Posterior vena cava (tissue), 2 donors: ENCODE data around the gene SLC24A4. TPM values are rescaled to one million over a fixed set of nuclear protein-coding genes. Genes with fewer than 3 reads are reported as not detected.

Source experiments
- DNase-seq: peaks from one replicate; pipeline ENCODE4 v3.0.0-alpha.2; 2020; ENCODE audit warnings: low spot score
- intact Hi-C, 2 donors: fragments of 100-400 bp; cut with DNase I; formaldehyde crosslinking; loops; one replicate each; pipeline versions ENCODE4 v1.14.1 to v1.14.2; 2022 to 2023
- total RNA-seq, 2 donors: library from RNA; stranded (reverse); fragmentation: NEBNext Ultra II Directional; extraction: Animal tissue kit (Norgen Biotek cat#: 25700); gene quantifications; one replicate each; pipeline ENCODE4 v1.2.1, GENCODE V29; 2021
- donor health status: DM: yes; HTN: yes; CAD: no.
- donor health status: DM: yes; HTN: yes; CAD: no.

Gene SLC24A4
- total RNA-seq, 2 donors from 2014 or later = 0.67 to 1.2 TPM

GRCh38 chr14:92502541-92503286 lies 179.7 kb downstream of the SLC24A4 start:
- intact Hi-C loops = no loop called here
- peak; percentile 59 for DNase-seq

GRCh38 chr14:92503756-92504491 lies 181.0 kb downstream of the SLC24A4 start:
- DNase-seq = peak; percentile 17
- intact Hi-C loops = no loop called here

GRCh38 chr14:92505826-92506225 lies 182.9 kb downstream of the SLC24A4 start:
- intact Hi-C loops = no loop called here
- DNase-seq = peak; percentile 57

- peak; percentile 60 for DNase-seq
Observed at GRCh38 chr14:92506231-92506630, 183.3 kb downstream of the SLC24A4 start.

GRCh38 chr14:92507174-92507768 lies 184.3 kb downstream of the SLC24A4 start:
- peak; percentile 82 for DNase-seq
- intact Hi-C loops = no loop called here

More at GRCh38 chr14:92506231-92506630, 183.3 kb downstream of the SLC24A4 start:
- intact Hi-C loops = no loop called here

- intact Hi-C loops = loop anchor here in 1 of 2 donors (10.0 kb wide), 1 partner anchor 74 kb away; no protein-coding TSS in a partner anchor
- no peak for DNase-seq
Observed at GRCh38 chr14:92510972-92511371, 188.0 kb downstream of the SLC24A4 start.

- no peak for DNase-seq
- intact Hi-C loops = loop anchor here in 1 of 2 donors (10.0 kb wide), 1 partner anchor 73 kb away; no protein-coding TSS in a partner anchor
Observed at GRCh38 chr14:92511453-92512238, 188.7 kb downstream of the SLC24A4 start.

GRCh38 chr14:92512807-92513203 lies 189.8 kb downstream of the SLC24A4 start:
- DNase-seq = no peak
- intact Hi-C loops = loop anchor here (1.0 to 10.0 kb wide), 2 partner anchors 30 to 72 kb away; no protein-coding TSS in a partner anchor

- intact Hi-C loops = loop anchor here (1.0 to 10.0 kb wide), 2 partner anchors 30 to 71 kb away; no protein-coding TSS in a partner anchor
- DNase-seq = peak; percentile 89
Observed at GRCh38 chr14:92513204-92513965, 190.4 kb downstream of the SLC24A4 start, which contains the start of gene RIN3. RIN3 (plus strand) TSS chr14:92513781; CDS start chr14:92513933, 152 bp downstream.

GRCh38 chr14:92513966-92514843 lies 191.2 kb downstream of the SLC24A4 start:
- no peak for DNase-seq
- intact Hi-C loops = loop anchor here (1.0 to 10.0 kb wide), 2 partner anchors 31 to 71 kb away; no protein-coding TSS in a partner anchor

- intact Hi-C loops = loop anchor here in 1 of 2 donors (10.0 kb wide), 1 partner anchor 70 kb away; no protein-coding TSS in a partner anchor
- DNase-seq = no peak
Observed at GRCh38 chr14:92514844-92515514, 192.0 kb downstream of the SLC24A4 start.

GRCh38 chr14:92515546-92516343 lies 192.8 kb downstream of the SLC24A4 start:
- intact Hi-C loops = loop anchor here in 1 of 2 donors (10.0 kb wide), 1 partner anchor 69 kb away; no protein-coding TSS in a partner anchor
- DNase-seq = no peak

- intact Hi-C loops = loop anchor here in 1 of 2 donors (10.0 kb wide), 1 partner anchor 68 kb away; no protein-coding TSS in a partner anchor
- DNase-seq = no peak
Observed at GRCh38 chr14:92516344-92516965, 193.5 kb downstream of the SLC24A4 start.

- no peak for DNase-seq
- intact Hi-C loops = loop anchor here in 1 of 2 donors (10.0 kb wide), 1 partner anchor 68 kb away; no protein-coding TSS in a partner anchor
Observed at GRCh38 chr14:92516966-92517506, 194.1 kb downstream of the SLC24A4 start.

- no peak for DNase-seq
- intact Hi-C loops = loop anchor here in 1 of 2 donors (10.0 kb wide), 1 partner anchor 67 kb away; no protein-coding TSS in a partner anchor
Observed at GRCh38 chr14:92517761-92518160, 194.8 kb downstream of the SLC24A4 start.
